ENCODE measurements around the gene CTU2.
"Not testable (repeated sequence)": the region's sequence is repeated elsewhere in the genome, so short reads cannot be mapped to it uniquely, and the experiment has no call there.

CTU2 gene

GRCh38 chr16:88706229-88706964 lies at the start of gene CTU2, which contains the start of gene RNF166:
Gene CTU2, plus strand, starts transcription at chr16:88706503. Its CDS starts 28 bp downstream, at chr16:88706531.
Gene RNF166, minus strand, starts transcription at chr16:88706408. Its CDS starts 83 bp downstream, at chr16:88706325.
- DNase-seq, result peak; percentile 17

GRCh38 chr16:88657371-88657770 lies 48.9 kb upstream of the CTU2 start:
- DNase-seq, result no peak

GRCh38 chr16:88658714-88659113 lies 47.6 kb upstream of the CTU2 start:
- DNase-seq, result no peak

GRCh38 chr16:88659160-88659559 lies 47.1 kb upstream of the CTU2 start:
- DNase-seq, result no peak

GRCh38 chr16:88661468-88661867 lies 44.8 kb upstream of the CTU2 start:
- DNase-seq, result no peak

- DNase-seq, result no peak
Observed at GRCh38 chr16:88662222-88662842, 44.0 kb upstream of the CTU2 start.

- peak; percentile 81 for DNase-seq
Observed at GRCh38 chr16:88662843-88663606, 43.3 kb upstream of the CTU2 start, which contains the start of gene MVD. Gene MVD, minus strand, starts transcription at chr16:88663091. Its CDS starts 11 bp downstream, at chr16:88663080.

- peak; percentile 3 for DNase-seq
Observed at GRCh38 chr16:88665148-88665547, 41.2 kb upstream of the CTU2 start.

GRCh38 chr16:88665570-88665969 lies 40.7 kb upstream of the CTU2 start:
- no peak for DNase-seq

GRCh38 chr16:88667461-88667860 lies 38.8 kb upstream of the CTU2 start:
- no peak for DNase-seq

- not testable (repeated sequence) for DNase-seq
Observed at GRCh38 chr16:88669493-88669892, 36.8 kb upstream of the CTU2 start.

- no peak for DNase-seq
Observed at GRCh38 chr16:88669980-88670379, 36.3 kb upstream of the CTU2 start.

- DNase-seq, result no peak
Observed at GRCh38 chr16:88671806-88672205, 34.5 kb upstream of the CTU2 start.

GRCh38 chr16:88672776-88673175 lies 33.5 kb upstream of the CTU2 start:
- DNase-seq, result peak; percentile 5

GRCh38 chr16:88673716-88674379 lies 32.5 kb upstream of the CTU2 start:
- DNase-seq, result no peak

GRCh38 chr16:88676502-88677242 lies 29.6 kb upstream of the CTU2 start:
- DNase-seq, result no peak

- no peak for DNase-seq
Observed at GRCh38 chr16:88677721-88678120, 28.6 kb upstream of the CTU2 start.

- no peak for DNase-seq
Observed at GRCh38 chr16:88678224-88678979, 27.9 kb upstream of the CTU2 start.

- no peak for DNase-seq
Observed at GRCh38 chr16:88680554-88681083, 25.7 kb upstream of the CTU2 start.

GRCh38 chr16:88681084-88681680 lies 25.1 kb upstream of the CTU2 start:
- DNase-seq, result no peak

Data from NCI-H526 treated with DMSO at 0.1 percent for 48 hours (cell line).